ENCODE results near the gene PRSS57.

DNA sequence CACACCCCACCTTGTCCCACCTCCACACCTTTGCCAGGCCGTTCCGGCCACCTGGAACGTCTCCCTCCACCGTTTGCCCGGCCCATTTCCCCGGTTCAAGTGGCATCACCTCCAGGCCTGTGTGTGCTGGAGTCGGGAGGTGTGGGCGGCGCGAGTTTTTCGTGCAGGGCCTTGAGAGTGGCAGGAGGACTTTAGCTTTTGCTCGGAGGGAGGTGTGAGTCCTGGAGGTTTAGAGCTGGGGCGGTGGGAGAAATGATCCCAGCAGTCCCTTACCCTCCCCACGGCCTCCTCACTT lies 9.1 kb upstream of the PRSS57 start:
- no peak for TF ChIP-seq EZH2phosphoT487 (IDR thresholded peaks at IDR 0.05; ENCODE audit: low read depth)
- TF ChIP-seq, protein P1, sequence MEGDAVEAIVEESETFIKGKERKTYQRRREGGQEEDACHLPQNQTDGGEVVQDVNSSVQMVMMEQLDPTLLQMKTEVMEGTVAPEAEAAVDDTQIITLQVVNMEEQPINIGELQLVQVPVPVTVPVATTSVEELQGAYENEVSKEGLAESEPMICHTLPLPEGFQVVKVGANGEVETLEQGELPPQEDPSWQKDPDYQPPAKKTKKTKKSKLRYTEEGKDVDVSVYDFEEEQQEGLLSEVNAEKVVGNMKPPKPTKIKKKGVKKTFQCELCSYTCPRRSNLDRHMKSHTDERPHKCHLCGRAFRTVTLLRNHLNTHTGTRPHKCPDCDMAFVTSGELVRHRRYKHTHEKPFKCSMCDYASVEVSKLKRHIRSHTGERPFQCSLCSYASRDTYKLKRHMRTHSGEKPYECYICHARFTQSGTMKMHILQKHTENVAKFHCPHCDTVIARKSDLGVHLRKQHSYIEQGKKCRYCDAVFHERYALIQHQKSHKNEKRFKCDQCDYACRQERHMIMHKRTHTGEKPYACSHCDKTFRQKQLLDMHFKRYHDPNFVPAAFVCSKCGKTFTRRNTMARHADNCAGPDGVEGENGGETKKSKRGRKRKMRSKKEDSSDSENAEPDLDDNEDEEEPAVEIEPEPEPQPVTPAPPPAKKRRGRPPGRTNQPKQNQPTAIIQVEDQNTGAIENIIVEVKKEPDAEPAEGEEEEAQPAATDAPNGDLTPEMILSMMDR (IDR thresholded peaks at IDR 0.05; ENCODE audit: low read depth, low read length): no peak

Data from OCI-LY3 (cell line).